Keratinocyte (primary cell): Measurements from ENCODE around the gene TXLNG. TPM values are rescaled to one million over a fixed set of nuclear protein-coding genes. Genes with fewer than 3 reads are reported as not detected.

Source experiments
- DNase-seq: peaks from one replicate; pipeline ENCODE4 v3.0.0-alpha.2; 2011; ENCODE audit warnings: low read depth, missing footprints, low spot score
- FAIRE-seq: peaks from 2 replicates; lab custom pipeline; 2011; peaks lifted over from hg19 to GRCh38; lab: Jason Lieb, UNC
- H2AFZ ChIP-seq: 2 replicates; pipeline ENCODE4 v1.6.0; 2012; ENCODE audit warnings: low read length, control low read depth, inconsistent platforms; ENCODE audit not compliant: control insufficient read depth
- H3K27ac ChIP-seq: 2 replicates; pipeline ENCODE4 v1.5.1; 2011; ENCODE audit warnings: low read length; ENCODE audit not compliant: control insufficient read depth, insufficient read depth
- H3K27me3 ChIP-seq: 3 replicates; pipeline ENCODE4 v1.6.0; 2011; ENCODE audit warnings: low read length; ENCODE audit not compliant: control insufficient read depth, insufficient read depth; ENCODE audit errors: extremely low read depth
- H3K36me3 ChIP-seq, 2 experiments: 2 replicates in 1 of 2; 3 replicates in 1 of 2; pipeline ENCODE4 v1.5.1; 2011; ENCODE audit warnings: low read length in 2 of 2, mild to moderate bottlenecking in 1 of 2; ENCODE audit not compliant: control insufficient read depth in 2 of 2, insufficient read depth in 2 of 2; ENCODE audit errors: extremely low read depth in 1 of 2
- H3K4me1 ChIP-seq: 3 replicates; pipeline ENCODE4 v1.5.1; 2011; ENCODE audit warnings: low read length; ENCODE audit not compliant: control insufficient read depth, insufficient read depth; ENCODE audit errors: extremely low read depth
- H3K4me2 ChIP-seq: 3 replicates; pipeline ENCODE4 v1.6.0; 2011; ENCODE audit warnings: low read depth, low read length; ENCODE audit not compliant: control insufficient read depth, insufficient read depth; ENCODE audit errors: extremely low read depth
- H3K4me3 ChIP-seq, 3 experiments: fragments of 200-600 bp in 1 of 3; sonication (generic) in 1 of 3; 2 replicates in 2 of 3; 3 replicates in 1 of 3; pipeline ENCODE4 v1.5.1; 2011 to 2016; ENCODE audit warnings: low read length in 3 of 3, mild to moderate bottlenecking in 3 of 3, control low read depth in 2 of 3, inconsistent platforms in 1 of 3, low read depth in 1 of 3, mixed read lengths in 1 of 3, mixed run types in 1 of 3, moderate library complexity in 1 of 3; ENCODE audit not compliant: control insufficient read depth in 2 of 3, insufficient read depth in 2 of 3; ENCODE audit errors: extremely low read depth in 1 of 3
- H3K79me2 ChIP-seq: 2 replicates; pipeline ENCODE4 v1.6.0; 2012; ENCODE audit warnings: low read length; ENCODE audit not compliant: control insufficient read depth, insufficient read depth
- H3K9ac ChIP-seq: 3 replicates; pipeline ENCODE4 v1.6.0; 2011; ENCODE audit warnings: low read length; ENCODE audit not compliant: control insufficient read depth, insufficient read depth; ENCODE audit errors: extremely low read depth
- H3K9me1 ChIP-seq: 3 replicates; pipeline ENCODE4 v1.6.0; 2011; ENCODE audit warnings: low read length; ENCODE audit not compliant: control insufficient read depth, insufficient read depth; ENCODE audit errors: extremely low read depth
- H3K9me3 ChIP-seq: 2 replicates; pipeline ENCODE4 v1.5.1; 2012; ENCODE audit warnings: low read depth, low read length; ENCODE audit not compliant: control insufficient read depth
- H4K20me1 ChIP-seq: 3 replicates; pipeline ENCODE4 v1.6.0; 2011; ENCODE audit warnings: low read length; ENCODE audit not compliant: control insufficient read depth, insufficient read depth; ENCODE audit errors: extremely low read depth
- EZH2 ChIP-seq: IDR thresholded peaks from one replicate; pipeline ENCODE4 v1.6.1; 2012; ENCODE audit warnings: inconsistent platforms, mild to moderate bottlenecking, low read length, moderate library complexity
- dilution Hi-C: fragments of 300-500 bp; cut with MboI; formaldehyde crosslinking; loops from one replicate; pipeline ENCODE4 v1.7.0; 2020; ENCODE audit warnings: low sequenced_read_pairs; ENCODE audit not compliant: extremely low pct_ligation_motif_present
- polyA plus RNA-seq, 5 experiments: library from polyadenylated mRNA; depleted of rRNA in 3 of 5; stranded (reverse) in 3 of 5; stranded (forward) in 1 of 5; unstranded in 1 of 5; fragments of >200 nt; gene quantifications; 1 replicate in 1 of 5; 2 replicates in 3 of 5; 3 replicates in 1 of 5; pipeline versions ENCODE4 v1.2.1 to v1.2.3, GENCODE V29; 2011 to 2012; ENCODE audit warnings: missing spikeins in 2 of 5, low read depth in 1 of 5, low replicate concordance in 1 of 5
- TF ChIP-seq, protein P1 (sequence below), 3 experiments: IDR thresholded peaks in 1 of 3; conservative IDR thresholded peaks in 1 of 3; optimal IDR thresholded peaks in 1 of 3; 2 replicates in 2 of 3; 3 replicates in 1 of 3; pipeline versions ENCODE3 to v1.5.1; 2011; ENCODE audit warnings: low read length in 3 of 3, mild to moderate bottlenecking in 3 of 3, moderate library complexity in 2 of 3, control low read depth in 1 of 3, inconsistent platforms in 1 of 3; ENCODE audit not compliant: insufficient read depth in 2 of 3; ENCODE audit errors: extremely low read depth in 1 of 3

Gene TXLNG
- polyA plus RNA-seq, 1 donor (not counting 4 experiments of a cell fraction or from before 2014, with no cell fraction given) = 38.5 TPM

DNA sequence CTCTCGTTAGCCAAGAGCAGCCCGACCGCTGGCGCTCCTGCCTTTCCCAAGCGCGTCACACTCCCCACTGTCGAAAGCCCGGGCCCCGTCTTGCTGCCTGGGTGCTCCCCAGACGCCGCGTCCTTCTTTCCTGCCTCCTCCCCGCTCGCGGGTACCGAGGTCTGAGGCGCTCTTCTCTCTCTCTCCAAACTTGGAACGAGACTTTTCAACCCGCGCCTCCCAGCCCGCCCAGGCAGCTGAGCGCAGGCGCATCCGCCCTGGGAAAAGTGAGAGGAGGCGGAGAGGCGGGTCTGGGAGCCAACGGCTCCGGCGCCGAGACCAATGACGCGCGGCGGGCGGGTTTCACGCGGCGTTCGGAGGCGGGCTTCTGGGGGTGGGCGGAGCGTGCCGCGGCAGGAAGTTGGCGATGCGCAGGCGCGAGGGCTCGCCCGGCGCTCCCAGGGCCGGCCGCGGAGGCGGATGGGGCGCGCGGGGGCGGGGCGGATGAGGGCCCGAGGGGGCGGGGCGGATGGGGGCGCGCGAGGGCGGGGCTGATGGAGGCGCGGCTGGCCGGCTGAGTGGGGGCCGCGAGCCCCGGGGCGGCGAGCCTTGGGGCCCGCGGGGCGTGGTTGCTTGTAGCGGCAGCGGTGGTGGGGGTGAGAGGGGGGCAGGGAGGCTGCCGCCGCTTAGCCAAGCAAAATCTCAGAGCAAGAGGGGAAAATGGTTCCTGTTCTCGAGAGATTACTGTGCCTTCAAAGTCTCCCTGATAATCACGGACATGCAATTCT is 84.0 kb downstream of the TXLNG start, which contains the start of gene RBBP7:
Gene RBBP7, minus strand, starts transcription at position 268 of the 767 bp plus-strand sequence. CDS start 309 bp downstream, outside the sequence.
- H2AFZ ChIP-seq = peak within 1 kb of the TSS; percentile 87
- DNase-seq = peak; percentile 33

DNA sequence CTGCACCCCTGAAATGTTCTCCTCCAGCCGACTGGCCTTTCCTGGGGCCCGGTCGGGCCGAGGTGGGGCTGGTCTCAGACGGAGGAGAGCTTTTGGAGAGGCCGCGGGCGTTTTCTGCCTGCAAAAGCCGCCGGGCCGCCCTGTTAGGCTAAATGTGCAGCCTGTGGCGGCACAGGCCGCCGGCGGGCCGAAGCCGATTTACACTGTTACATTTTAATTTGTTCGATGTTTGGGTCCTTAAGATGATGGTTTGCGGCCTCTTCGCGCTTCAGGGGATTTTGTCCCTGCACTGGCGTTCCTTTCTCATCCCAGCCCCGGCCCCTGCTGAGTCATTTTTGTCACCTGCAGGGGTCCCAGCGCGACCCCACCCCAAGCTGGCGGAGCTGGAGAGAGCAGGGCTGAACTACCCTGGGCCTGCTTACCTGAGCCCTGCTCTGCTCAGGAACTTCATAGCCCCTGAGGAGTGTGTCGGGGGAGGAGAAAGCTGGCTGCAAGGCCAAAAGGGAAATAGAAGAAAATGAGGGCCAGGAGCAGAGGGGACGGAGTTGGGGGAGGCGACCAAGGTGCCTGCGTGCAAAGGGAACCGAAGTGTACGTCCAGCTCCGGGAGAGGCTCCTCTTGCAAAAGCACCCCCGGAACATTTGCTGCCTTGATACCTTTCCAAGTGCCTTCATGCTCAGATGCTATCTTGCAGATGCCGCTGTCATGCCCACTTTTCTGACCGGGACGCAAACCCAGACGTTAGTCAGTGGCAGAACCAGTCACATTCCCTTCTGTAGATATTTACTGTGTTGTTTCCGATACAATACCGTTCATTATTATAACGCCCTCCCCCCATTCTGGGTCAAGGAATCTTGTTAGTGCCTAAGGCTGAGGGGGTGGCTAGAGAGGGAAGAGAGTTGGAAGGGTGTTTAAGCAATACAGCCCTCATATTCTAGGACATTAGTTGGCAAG is 84.9 kb downstream of the TXLNG start:
- Histone ChIP-seq H4K20me1 (no peaks in the 10 kb centered on the region), H3K36me3 (peaks cover 0 to 7% of the 10 kb centered on the region in 2 experiments), H3K27ac (peak overlapping the region; percentile 59), H3K4me1 (peaks cover 11% of the 10 kb centered on the region), H3K9me3 (no peaks in the 10 kb centered on the region), H3K4me2 (peak overlapping the region; percentile 70), H2AFZ (peak overlapping the region; percentile 87), H3K4me3 (peak overlapping the region; percentile 32 to 62 (median 42)), H3K9me1 (no peaks in the 10 kb centered on the region), H3K9ac (peak overlapping the region; percentile 74), H3K79me2 (peaks cover 32% of the 10 kb centered on the region), H3K27me3 (peaks cover 9% of the 10 kb centered on the region)
- DNase-seq = no peak
- TF ChIP-seq, protein P1, sequence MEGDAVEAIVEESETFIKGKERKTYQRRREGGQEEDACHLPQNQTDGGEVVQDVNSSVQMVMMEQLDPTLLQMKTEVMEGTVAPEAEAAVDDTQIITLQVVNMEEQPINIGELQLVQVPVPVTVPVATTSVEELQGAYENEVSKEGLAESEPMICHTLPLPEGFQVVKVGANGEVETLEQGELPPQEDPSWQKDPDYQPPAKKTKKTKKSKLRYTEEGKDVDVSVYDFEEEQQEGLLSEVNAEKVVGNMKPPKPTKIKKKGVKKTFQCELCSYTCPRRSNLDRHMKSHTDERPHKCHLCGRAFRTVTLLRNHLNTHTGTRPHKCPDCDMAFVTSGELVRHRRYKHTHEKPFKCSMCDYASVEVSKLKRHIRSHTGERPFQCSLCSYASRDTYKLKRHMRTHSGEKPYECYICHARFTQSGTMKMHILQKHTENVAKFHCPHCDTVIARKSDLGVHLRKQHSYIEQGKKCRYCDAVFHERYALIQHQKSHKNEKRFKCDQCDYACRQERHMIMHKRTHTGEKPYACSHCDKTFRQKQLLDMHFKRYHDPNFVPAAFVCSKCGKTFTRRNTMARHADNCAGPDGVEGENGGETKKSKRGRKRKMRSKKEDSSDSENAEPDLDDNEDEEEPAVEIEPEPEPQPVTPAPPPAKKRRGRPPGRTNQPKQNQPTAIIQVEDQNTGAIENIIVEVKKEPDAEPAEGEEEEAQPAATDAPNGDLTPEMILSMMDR (optimal IDR thresholded peaks at IDR 0.05 in 1 of 3, IDR thresholded peaks at IDR 0.05 in 1 of 3, conservative IDR thresholded peaks at IDR 0.05 in 1 of 3; ENCODE audit: extremely low read depth in 1 of 3, insufficient read depth in 2 of 3, low read length in 3 of 3) = no peak
- no peak for TF ChIP-seq EZH2
- dilution Hi-C loops = no loop called here
- no peak for FAIRE-seq

More for the DNA sequence above, 84.0 kb downstream of the TXLNG start, which contains the start of gene RBBP7:
- H3K27ac ChIP-seq = peak within 1 kb of the TSS; percentile 74
- H4K20me1 ChIP-seq = no peaks in the 10 kb centered on the region
- dilution Hi-C loops = no loop called here
- peaks cover 0 to 11% of the 10 kb centered on the region in 2 experiments for H3K36me3 ChIP-seq
- peaks cover 41% of the 10 kb centered on the region for H3K79me2 ChIP-seq
- no peaks in the 10 kb centered on the region for H3K9me1 ChIP-seq
- no peak for FAIRE-seq
- TF ChIP-seq, protein P1 (optimal IDR thresholded peaks at IDR 0.05 in 1 of 3, IDR thresholded peaks at IDR 0.05 in 1 of 3, conservative IDR thresholded peaks at IDR 0.05 in 1 of 3; ENCODE audit: extremely low read depth in 1 of 3, insufficient read depth in 2 of 3, low read length in 3 of 3) = no peak
- no peak for TF ChIP-seq EZH2
- no peaks in the 10 kb centered on the region for H3K9me3 ChIP-seq
- H3K4me2 ChIP-seq = peak within 1 kb of the TSS; percentile 96
- peaks cover 11% of the 10 kb centered on the region for H3K4me1 ChIP-seq
- H3K9ac ChIP-seq = peak within 1 kb of the TSS; percentile 84
- H3K4me3 ChIP-seq = peak within 1 kb of the TSS; percentile 71 to 87 (median 73)
- peaks cover 9% of the 10 kb centered on the region for H3K27me3 ChIP-seq
